GM12878 (cell line): ENCODE data around the gene IGSF23. TPM values are rescaled to one million over a fixed set of nuclear protein-coding genes. Genes with fewer than 3 reads are reported as not detected.

Experiments used
- ATAC-seq: fragments of 200-7000 bp; cut with Tn5 transposase; 3 replicates; pipeline ENCODE4 v1.9.1; 2020; ENCODE audit warnings: mild to moderate bottlenecking, moderate library complexity
- BruUV-seq: library from RNA; stranded (reverse); fragments of 400-500 nt; replicated peaks from 2 replicates; lab custom pipeline; 2021; lab: Mats Ljungman, UMichigan
- CTCF ChIA-PET: fragments of 300-600 bp; sonication (Branson Sonifier 250); formaldehyde crosslinking; extraction: SDS; loops from one replicate; lab custom pipeline; 2021; ENCODE audit warnings: inconsistent platforms; lab: Yijun Ruan, JAX
- POLR2A ChIA-PET: fragments of 350-600 bp; formaldehyde crosslinking; extraction: SDS; loops from one replicate; lab custom pipeline; 2021; ENCODE audit warnings: inconsistent platforms; lab: Charles Lee
- RAD21 ChIA-PET: fragments of 300-600 bp; sonication (Branson Sonifier 250); formaldehyde crosslinking; loops from one replicate; lab custom pipeline; 2023; ENCODE audit warnings: antibody characterized with exemption; ENCODE audit not compliant: unreplicated experiment; lab: Charles Lee
- SMC1A ChIA-PET: fragments of 300-600 bp; sonication (Branson Sonifier 250); formaldehyde crosslinking; loops from one replicate; lab custom pipeline; 2023; ENCODE audit not compliant: unreplicated experiment, uncharacterized antibody; lab: Charles Lee
- DNase-seq: peaks from one replicate; pipeline ENCODE4 v3.0.0-alpha.2; 2011; ENCODE audit warnings: low read depth, low spot score
- FAIRE-seq: peaks from 3 replicates; lab custom pipeline; 2011; peaks lifted over from hg19 to GRCh38; lab: Jason Lieb, UNC
- H2AFZ ChIP-seq: 2 replicates; pipeline ENCODE4 v1.6.0; 2011; ENCODE audit warnings: low read depth, low read length, control low read depth; ENCODE audit not compliant: control insufficient read depth
- H3K27ac ChIP-seq: 2 replicates; pipeline ENCODE4 v1.5.1; 2011; ENCODE audit warnings: control low read depth; ENCODE audit not compliant: control insufficient read depth, insufficient read depth
- H3K27me3 ChIP-seq, 2 experiments: replicated peaks in 1 of 2; 2 replicates each; pipeline versions ENCODE4 v1.6.0 to v1.6.1; 2011; ENCODE audit warnings: low read length in 1 of 2; ENCODE audit not compliant: control insufficient read depth in 2 of 2, insufficient read depth in 2 of 2
- H3K36me3 ChIP-seq, 2 experiments: 2 replicates each; pipeline ENCODE4 v1.5.1; 2011; ENCODE audit warnings: low read length in 1 of 2; ENCODE audit not compliant: control insufficient read depth in 2 of 2, insufficient read depth in 2 of 2
- H3K4me1 ChIP-seq: 2 replicates; pipeline ENCODE4 v1.6.1; 2011; ENCODE audit warnings: mild to moderate bottlenecking, low read length, moderate library complexity, mixed read lengths; ENCODE audit not compliant: control insufficient read depth, insufficient read depth
- H3K4me2 ChIP-seq: 2 replicates; pipeline ENCODE4 v1.6.0; 2011; ENCODE audit warnings: control low read depth; ENCODE audit not compliant: control insufficient read depth, insufficient read depth
- H3K4me3 ChIP-seq: fragments of 200-600 bp; sonication (generic); 2 replicates; pipeline ENCODE4 v1.5.1; 2016
- H3K79me2 ChIP-seq: 2 replicates; pipeline ENCODE4 v1.6.0; 2011; ENCODE audit warnings: low read length; ENCODE audit not compliant: control insufficient read depth, insufficient read depth
- H3K9ac ChIP-seq: 2 replicates; pipeline ENCODE4 v1.8.0; 2011; ENCODE audit warnings: low read length, control low read depth, mixed read lengths; ENCODE audit not compliant: control insufficient read depth, insufficient read depth
- H3K9me3 ChIP-seq: replicated peaks from 3 replicates; pipeline ENCODE4 v1.5.1; 2011; ENCODE audit warnings: mild to moderate bottlenecking, low read length; ENCODE audit not compliant: control insufficient read depth, insufficient read depth
- H4K20me1 ChIP-seq: 2 replicates; pipeline ENCODE4 v1.6.0; 2011; ENCODE audit not compliant: control insufficient read depth, insufficient read depth
- CHD4 ChIP-seq: fragments of 200-600 bp; sonication (generic); IDR thresholded peaks from 2 replicates; pipeline ENCODE4 v1.6.1; 2016; ENCODE audit warnings: mild to moderate bottlenecking
- FOXM1 ChIP-seq: IDR thresholded peaks from 2 replicates; pipeline ENCODE4 v1.6.1; 2012; ENCODE audit warnings: low read depth, mild to moderate bottlenecking, inconsistent platforms, low read length, moderate library complexity
- HSF1 ChIP-seq: fragments of 150-350 bp; IDR thresholded peaks from 2 replicates; pipeline ENCODE4 v1.6.1; 2014; ENCODE audit warnings: mild to moderate bottlenecking, low read depth, low read length
- NFIC ChIP-seq: IDR thresholded peaks from 2 replicates; pipeline ENCODE4 v1.6.1; 2012; ENCODE audit warnings: low read depth, mild to moderate bottlenecking, inconsistent platforms, low read length, moderate library complexity
- PAX8 ChIP-seq: fragments of 450-650 bp; IDR thresholded peaks from 2 replicates; pipeline ENCODE4 v1.6.1; 2017; ENCODE audit warnings: mild to moderate bottlenecking, moderate library complexity
- RFX5 ChIP-seq: IDR thresholded peaks from 2 replicates; pipeline ENCODE4 v1.6.1; 2011; ENCODE audit warnings: low read depth, low read length, improper control_type of control experiment
- TARDBP ChIP-seq: IDR thresholded peaks from 2 replicates; pipeline ENCODE4 v1.6.1; 2016; ENCODE audit warnings: borderline replicate concordance
- ZBTB40 ChIP-seq: fragments of 450-650 bp; IDR thresholded peaks from 2 replicates; pipeline ENCODE4 v1.6.1; 2016; ENCODE audit warnings: mild to moderate bottlenecking, moderate library complexity, borderline replicate concordance
- ZNF622 ChIP-seq: fragments of 450-650 bp; IDR thresholded peaks from 2 replicates; pipeline ENCODE4 v1.6.1; 2017; ENCODE audit warnings: mild to moderate bottlenecking, inconsistent platforms
- WGBS: methylation state at CpG from one replicate; pipeline ENCODE4 v1.1.6; 2016; ENCODE audit warnings: low lambda C conversion rate; ENCODE audit not compliant: insufficient replicate concordance, insufficient coverage; ENCODE audit errors: missing lambda C conversion rate; 5-methylcytosine and 5-hydroxymethylcytosine counted together
- in situ Hi-C: fragments of 300-500 bp; cut with MboI; formaldehyde crosslinking; loops from 9 replicates; pipeline ENCODE4 v1.14.3; 2018; ENCODE audit warnings: mixed read lengths
- intact Hi-C: fragments of 100-400 bp; cut with micrococcal nuclease; formaldehyde crosslinking; loops from one replicate; pipeline ENCODE4 v1.14.2; 2022; ENCODE audit not compliant: unreplicated experiment
- polyA plus RNA-seq, 11 experiments: library from polyadenylated mRNA; depleted of rRNA in 4 of 11; unstranded in 6 of 11; stranded (reverse) in 5 of 11; fragments of >200 nt; fragmentation: Nextera tagmentation in 4 of 11; fragmentation: Illumina TruSeq in 1 of 11; extraction: Ambion mirVana in 4 of 11; extraction: Trizol in 1 of 11; gene quantifications; 1 replicate in 1 of 11; 2 replicates in 10 of 11; pipeline versions ENCODE4 v1.2.1 to v1.2.3, GENCODE V29; 2011 to 2016; ENCODE audit warnings: inconsistent platforms in 2 of 11, missing spikeins in 2 of 11, low read depth in 1 of 11
- total RNA-seq, 4 experiments: library from RNA; depleted of rRNA in 3 of 4; stranded (reverse); fragments of >200 nt in 3 of 4; fragmentation: Illumina TruSeq in 1 of 4; extraction: Trizol in 1 of 4; gene quantifications; 2 replicates each; pipeline versions ENCODE4 v1.2.1 to v1.2.3, GENCODE V29; 2013 to 2021

The IGSF23 gene
- total and polyA plus RNA-seq, 10 of the 15 experiments (the other 5 are each of a cell fraction or from before 2014, with no cell fraction given): not detected

- DNase-seq: no peak
- Histone ChIP-seq H3K36me3 (no peaks in the 10 kb centered on the region), H3K9me3 (no peaks in the 10 kb centered on the region), H3K9ac (no peak overlapping the region), H2AFZ (no peak overlapping the region), H3K4me3 (no peak overlapping the region), H3K4me1 (no peaks in the 10 kb centered on the region), H3K4me2 (no peak overlapping the region), H3K27ac (no peak overlapping the region), H3K79me2 (no peaks in the 10 kb centered on the region), H3K27me3 (no peaks in the 10 kb centered on the region), H4K20me1 (no peaks in the 10 kb centered on the region)
- in situ Hi-C loops (no loop called here), intact Hi-C loops (no loop called here)
- WGBS: 15% methylated on average over 2 of the region's 2 CpGs
- no TSS peak for BruUV-seq
- ChIA-PET POLR2A (no interaction called here), SMC1A (no interaction called here), CTCF (interaction anchor here (0.9 kb wide), 1 partner anchor 10 kb away, joined by 4 read pairs; no protein-coding TSS in a partner anchor), RAD21 (no interaction called here)
- no peak for ATAC-seq
- TF ChIP-seq FOXM1 (no peak), CHD4 (no peak), ZNF622 (no peak), RFX5 (no peak), ZBTB40 (no peak), NFIC (no peak), TARDBP (no peak), PAX8 (no peak), HSF1 (no peak)
- FAIRE-seq: no peak
Measured at GRCh38 chr19:44581288-44581687, 32.1 kb upstream of the IGSF23 start.
